SKM-1 treated with dmso at 0.1 percent for 144 hours (cell line): ENCODE results near the gene REM1.
"Not testable (repeated sequence)": the region's sequence is repeated elsewhere in the genome, so short reads cannot be mapped to it uniquely, and the experiment has no call there.

Experiments
- DNase-seq: peaks from one replicate; lab custom pipeline; 2025; ENCODE audit not compliant: unreplicated experiment; lab: John Stamatoyannopoulos, UW

Gene REM1, protein sequence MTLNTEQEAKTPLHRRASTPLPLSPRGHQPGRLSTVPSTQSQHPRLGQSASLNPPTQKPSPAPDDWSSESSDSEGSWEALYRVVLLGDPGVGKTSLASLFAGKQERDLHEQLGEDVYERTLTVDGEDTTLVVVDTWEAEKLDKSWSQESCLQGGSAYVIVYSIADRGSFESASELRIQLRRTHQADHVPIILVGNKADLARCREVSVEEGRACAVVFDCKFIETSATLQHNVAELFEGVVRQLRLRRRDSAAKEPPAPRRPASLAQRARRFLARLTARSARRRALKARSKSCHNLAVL

DNA sequence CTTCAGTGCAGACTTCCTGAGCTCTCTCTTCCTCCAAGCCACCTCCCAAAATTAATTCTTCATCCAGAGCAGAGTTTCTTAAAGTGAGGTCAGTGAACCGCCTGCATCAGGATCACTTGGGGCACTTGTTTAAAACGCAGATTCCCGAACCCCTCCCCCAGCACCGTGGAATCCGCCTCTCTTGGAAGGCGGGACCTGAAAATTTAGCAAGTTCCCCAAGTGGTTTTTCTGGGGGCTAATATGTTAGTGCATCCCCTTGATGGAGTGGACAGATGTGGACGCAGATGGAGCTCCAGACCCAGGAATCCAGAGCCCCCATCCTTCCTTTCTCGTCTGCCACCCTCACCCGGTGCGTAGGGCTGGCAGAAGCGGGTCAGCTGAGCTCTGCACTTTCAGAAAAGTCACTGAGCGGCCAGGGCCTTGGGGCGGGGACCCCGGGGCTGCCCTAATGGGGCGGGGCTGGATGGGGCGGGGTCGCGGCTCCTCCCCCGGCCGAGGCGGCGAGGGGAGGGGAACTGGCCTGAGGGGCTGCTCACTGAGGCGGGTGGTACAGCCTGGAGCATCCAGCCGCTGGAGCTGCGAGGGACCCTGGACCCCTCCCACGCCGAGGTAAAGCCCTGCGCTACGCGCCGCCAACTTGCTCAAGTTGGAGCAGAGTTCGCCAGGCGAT lies at the start of gene REM1, which contains the start of gene DEFB124:
TSS of gene REM1 (plus strand) at position 531 of the 670 bp plus-strand sequence. CDS start 1,158 bp downstream, outside the sequence.
TSS of gene DEFB124 (minus strand) at position 370 of the 670 bp plus-strand sequence. CDS start 2,114 bp downstream, outside the sequence.
- no peak for DNase-seq

DNA sequence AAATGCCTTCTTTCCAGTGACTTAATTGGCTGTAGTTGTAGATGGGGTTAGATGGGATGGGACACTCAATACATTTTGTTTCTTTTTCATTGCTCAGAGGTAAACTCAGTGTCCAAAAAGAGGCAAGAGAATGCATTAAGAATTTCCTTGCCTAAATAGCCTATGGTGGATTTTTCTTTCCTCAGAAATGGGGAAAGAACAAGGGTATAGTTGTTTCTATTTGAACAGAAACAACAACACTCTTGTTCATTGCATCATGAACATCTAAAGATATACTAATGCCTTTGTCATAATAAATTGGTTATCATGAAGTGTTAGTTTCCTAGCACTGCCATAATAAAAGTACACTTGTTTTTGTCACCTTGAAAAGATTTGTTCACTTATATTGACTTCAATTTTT lies 49.3 kb upstream of the REM1 start:
- no peak for DNase-seq

DNA sequence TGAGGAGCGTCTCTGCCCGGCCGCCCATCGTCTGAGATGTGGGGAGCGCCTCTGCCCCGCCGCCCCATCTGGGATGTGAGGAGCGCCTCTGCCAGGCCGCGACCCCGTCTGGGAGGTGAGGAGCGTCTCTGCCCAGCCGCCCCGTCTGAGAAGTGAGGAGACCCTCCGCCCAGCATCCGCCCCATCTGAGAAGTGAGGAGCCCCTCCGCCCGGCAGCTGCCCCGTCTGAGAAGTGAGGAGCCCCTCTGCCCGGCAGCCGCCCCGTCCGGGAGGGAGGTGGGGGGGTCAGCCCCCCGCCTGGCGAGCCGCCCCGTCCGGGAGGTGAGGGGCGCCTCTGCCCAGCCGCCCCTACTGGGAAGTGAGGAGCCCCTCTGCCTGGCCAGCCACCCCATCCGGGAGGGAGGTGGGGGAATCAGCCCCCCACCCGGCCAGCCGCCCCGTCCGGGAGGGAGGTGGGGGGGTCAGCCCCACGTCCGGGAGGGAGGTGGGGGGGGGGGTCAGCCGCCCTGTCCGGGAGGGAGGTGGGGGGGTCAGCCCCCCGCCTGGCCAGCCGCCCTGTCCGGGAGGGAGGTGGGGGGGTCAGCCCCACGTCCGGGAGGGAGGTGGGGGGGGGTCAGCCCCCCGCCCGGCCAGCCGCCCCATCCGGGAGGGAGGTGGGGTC lies 48.1 kb upstream of the REM1 start:
- not testable (repeated sequence) for DNase-seq

DNA sequence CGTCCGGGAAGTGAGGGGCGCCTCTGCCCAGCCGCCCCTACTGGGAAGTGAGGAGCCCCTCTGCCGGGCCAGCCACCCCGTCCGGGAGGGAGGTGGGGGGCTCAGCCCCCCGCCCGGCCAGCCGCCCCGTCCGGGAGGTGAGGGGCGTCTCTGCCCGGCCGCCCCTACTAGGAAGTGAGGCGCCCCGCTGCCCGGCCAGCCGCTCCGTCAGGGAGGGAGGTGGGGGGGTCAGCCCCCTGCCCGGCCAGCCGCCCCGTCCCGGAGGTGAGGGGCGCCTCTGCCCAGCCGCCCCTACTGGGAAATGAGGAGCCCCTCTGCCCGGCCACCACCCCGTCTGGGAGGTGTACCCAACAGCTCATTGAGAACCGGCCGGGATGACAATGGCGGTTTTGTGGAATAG lies 47.5 kb upstream of the REM1 start:
- not testable (repeated sequence) for DNase-seq

DNA sequence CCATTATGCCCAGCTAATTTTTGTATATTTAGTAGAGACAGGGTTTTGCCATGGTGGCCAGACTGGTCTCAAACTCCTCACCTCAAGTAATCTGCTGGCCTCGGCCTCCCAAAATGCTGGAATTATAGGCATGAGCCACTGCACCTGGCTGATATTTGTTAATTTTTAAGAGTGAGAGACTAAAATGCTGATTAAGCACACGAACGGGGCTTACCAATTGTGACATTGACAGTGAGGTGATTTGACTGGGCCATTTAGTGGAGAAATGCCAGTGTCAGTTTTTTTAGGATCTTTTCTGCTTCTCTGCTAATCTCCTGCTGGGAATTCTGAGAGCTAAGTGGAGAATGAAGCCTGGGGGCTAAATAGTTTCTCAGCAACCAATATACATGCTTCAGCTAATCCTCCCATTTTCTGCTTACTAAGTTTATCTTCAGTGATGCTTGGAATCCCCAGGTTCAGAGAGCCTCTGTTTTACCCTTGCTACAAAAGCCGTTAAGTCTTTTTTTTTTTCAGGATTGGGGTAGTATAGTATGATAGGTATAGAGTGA lies 44.4 kb upstream of the REM1 start:
- no peak for DNase-seq

DNA sequence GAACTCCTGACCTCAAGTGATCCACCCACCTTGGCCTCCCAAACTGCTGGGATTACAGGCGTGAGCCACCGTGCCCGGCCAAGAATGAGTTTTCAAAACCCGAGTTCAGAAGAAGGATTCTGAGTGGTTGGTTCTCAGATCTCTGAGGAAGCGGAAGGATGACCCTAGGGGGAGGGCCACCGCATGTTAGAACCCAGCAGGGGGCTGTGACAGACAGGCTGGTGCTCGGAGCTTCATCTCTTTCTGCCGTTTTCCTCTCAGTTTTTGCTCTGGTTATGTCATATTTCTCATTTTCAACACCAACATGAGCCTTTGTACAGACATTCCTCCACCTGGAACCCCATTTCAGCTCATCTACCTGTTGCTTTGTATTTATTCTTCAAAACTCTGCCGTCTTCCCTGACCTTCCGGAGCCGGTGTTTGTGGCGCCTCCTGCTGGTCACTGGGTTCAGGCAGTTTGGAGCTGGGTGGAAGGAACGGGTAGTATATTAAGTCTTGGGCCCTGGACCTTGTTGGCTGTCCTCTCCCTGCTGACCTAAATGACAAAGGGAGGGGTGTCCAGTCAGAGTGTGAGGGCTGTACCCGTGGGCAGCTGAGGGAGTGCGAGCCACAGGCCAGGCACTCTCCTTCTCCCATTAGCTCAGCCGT lies 35.0 kb upstream of the REM1 start, which contains the start of gene DEFB123:
TSS of gene DEFB123 (plus strand) at position 621 of the 648 bp plus-strand sequence. CDS start 67 bp downstream, outside the sequence.
- no peak for DNase-seq

DNA sequence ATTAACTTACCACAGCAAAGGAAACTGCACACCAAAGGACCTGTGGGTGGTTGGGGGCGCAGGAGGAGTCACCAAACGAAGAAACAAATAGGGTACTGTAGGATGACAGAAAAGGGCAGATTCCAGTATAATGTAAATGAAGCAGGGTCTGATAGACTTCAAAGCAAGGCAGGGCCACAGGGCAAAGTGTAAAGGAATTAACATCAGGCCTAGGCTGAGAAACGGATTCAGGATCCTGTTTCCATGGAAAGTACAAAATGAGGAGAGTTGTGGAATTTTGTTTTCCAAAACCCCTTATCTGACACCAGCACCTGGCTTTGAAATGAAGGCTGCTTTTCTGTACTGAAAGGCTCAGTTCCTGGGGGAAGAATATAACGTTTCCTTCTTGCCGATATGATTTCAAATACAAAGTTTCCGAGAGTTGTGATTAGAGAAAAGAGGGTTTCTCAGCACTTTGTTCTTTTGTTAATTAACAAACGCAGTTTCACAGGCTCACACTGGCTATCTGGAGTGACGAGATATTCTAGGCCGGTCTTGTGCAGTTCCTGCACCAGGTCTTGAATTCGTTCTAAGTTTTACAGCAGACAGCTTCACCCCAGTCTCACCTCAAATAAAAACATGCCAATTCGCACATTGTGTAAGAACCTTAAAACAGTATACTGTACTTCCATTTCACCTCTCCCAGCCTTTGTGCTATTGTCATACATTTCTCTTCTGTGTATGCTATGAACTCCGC lies 28.8 kb upstream of the REM1 start:
- DNase-seq: no peak

DNA sequence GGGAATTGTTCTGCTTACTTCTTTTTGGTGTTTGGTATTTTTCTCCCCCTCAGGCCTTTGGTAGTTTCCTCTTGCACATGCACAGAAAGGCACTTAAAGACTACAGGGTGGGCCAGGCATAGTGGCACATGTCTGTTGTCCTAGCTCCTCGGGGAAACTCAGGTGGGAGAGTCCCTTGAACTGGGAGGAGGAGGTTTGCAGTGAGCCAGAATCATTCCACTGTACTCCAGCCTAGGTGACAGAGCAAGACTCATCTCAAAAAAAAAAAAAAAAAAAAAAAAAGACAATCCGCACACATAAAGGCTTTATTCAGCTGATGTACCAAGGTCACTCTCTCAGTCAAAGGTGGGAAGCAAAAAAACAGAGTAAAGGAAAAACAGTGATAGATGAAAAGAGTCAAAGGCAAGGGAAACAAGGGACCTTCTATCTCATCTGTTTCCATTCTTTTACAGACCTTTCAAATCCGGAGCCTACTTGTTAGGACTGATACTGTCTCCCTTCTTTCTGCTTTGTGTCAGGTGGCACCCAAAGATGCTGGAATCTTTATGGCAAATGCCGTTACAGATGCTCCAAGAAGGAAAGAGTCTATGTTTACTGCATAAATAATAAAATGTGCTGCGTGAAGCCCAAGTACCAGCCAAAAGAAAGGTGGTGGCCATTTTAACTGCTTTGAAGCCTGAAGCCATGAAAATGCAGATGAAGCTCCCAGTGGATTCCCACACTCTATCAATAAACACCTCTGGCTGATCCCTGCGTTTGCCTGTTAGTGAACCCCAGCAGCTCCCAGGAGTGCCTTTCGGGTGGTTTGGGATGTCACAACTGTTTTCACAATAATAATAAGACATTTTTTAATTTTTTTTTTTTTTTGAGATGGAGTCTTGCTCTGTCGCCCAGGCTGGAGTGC lies 25.3 kb upstream of the REM1 start:
- DNase-seq: no peak

DNA sequence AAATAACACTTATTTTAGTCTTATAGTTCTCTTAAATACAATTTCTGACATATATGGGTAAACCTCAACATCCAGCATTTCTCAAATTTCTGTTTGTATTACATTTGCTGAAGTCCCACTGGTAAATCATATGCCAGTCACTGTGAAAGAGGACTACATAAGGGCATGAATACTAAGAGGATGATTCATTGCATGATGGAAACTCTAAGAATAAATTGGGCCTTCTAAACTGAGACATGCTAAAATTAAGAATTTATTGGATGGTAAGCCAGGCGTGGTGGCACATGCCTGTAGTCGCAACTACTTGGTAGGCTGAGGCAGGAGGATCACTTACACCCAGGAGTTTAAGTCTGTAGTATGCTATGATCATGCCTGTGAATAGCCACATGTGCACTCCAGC lies 22.5 kb upstream of the REM1 start:
- DNase-seq: no peak

DNA sequence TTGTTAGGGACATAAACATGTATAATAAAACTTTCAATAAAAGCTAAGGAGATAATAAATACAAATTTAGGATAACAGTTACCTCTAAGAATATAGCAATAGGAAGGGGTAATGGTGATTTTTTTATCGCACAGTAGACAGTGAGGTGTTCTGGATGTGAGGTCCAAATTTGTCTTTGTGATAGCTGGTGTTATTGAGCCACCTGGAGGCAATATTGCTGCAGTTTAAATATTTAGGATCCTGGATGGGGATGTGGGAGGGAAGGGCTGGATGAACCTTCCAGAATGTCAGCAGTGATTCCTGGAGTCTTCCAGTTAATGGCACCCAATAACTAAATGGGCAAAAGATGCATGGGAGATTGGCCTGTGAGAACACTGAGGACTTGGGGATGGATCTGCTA lies 20.7 kb upstream of the REM1 start:
- no peak for DNase-seq

DNA sequence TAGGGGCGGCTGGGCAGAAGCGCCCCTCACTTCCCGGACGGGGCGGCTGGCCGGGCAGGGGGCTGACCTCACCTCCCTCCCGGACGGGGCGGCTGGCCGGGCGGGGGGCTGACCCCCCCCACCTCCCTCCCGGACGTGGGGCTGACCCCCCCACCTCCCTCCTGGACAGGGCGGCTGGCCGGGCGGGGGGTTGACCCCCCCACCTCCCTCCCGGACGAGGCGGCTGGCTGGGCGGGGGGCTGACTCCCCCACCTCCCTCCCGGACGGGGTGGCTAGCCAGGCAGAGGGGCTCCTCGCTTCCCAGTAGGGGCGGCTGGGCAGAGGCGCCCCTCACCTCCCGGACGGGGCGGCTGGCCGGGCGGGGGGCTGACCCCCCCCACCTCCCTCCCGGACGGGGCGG lies 4.1 kb upstream of the REM1 start:
- not testable (repeated sequence) for DNase-seq

DNA sequence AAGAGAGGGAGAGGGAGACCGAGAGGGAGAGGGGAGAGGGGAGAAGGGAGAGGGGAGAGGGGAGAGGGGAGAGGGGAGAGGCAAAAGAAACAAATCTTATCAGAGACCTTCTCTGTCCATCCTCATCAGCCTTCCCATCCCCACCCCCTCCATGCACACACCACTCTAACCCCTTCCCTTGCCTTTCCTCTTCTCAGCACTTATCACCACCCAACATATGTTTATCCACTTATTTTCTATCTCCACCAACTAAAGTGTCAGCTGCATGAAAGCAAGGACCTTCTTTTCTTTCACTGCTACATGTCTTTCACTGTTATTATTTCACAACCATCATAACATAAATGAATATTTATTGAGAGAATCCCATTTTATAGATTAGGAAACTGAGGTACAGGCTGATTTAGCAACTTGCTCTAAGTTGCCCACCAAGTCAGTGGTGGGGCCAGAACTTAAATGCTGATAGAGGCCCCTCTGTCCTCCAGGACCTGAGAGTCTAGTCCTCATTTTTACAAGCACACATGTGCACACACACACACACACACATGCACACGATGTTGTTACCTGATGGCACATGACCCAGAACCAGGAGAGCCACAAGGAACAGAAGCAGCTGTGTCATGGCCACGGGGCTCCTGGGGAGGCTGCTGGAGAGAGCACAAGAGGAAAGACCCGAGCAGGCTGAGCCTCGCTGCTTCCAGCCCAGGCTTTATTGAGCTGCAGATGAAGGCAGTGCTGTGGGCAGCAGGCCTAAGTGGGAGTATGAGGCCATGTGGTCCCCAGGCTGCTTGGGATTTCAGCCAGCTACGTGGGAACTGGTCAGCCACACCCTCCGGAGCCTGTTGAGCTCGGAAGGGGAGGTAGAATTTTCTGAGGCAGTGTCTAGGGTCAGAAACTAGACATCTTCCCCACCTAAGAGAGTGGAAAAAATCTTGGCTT lies 2.4 kb upstream of the REM1 start:
- no peak for DNase-seq

DNA sequence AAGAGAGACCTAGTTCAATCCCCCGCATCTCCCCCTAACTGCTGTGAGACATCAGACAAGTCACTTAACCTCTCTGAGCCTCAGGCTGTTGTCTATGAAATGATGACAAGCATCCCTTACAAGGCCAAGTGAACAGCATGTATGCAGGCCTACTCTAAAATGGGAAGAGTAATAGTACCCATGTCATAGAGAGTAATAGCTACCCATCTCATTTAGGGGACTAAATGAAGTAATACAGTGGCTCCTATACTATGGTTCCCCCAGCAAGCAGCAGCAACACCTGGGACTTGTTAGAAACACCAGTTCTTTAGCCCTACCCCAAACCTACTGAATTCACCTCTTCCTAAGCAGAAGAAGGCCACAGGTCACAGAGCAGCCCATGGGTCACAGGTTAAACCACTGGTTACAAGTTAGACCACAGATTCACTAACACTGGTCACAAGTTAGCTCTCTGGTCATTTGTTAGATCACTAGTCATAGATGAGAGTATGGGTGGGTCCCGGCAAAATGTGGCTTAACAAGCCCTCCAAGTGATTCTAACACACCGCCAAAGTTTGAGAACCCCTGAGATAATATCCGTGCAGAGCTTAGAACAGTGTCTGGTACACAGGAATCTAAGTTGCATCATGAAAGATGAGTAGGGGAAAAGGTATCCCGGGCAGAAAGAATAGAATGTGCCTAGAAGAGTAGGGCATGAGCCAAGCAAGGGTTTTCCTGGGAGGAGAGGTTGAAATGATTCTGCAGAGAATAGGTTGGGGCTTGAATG lies 1.6 kb upstream of the REM1 start:
- DNase-seq: no peak

DNA sequence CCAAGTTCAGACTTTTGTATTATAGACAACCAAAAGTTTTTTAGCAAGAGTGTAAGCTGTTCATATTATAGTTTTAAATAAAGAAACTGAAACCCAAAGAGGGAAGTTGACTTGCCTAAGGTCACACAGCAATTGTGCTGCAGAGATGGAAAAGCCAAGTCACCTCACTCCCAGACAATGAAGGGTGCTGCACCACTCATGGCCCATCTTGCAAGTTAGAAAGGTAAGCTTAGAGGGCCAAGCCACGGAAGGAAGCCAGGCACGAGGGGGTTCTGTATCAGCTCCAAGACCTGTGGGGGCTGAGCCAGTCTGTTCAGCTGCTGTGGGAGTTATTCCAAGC lies 1.0 kb upstream of the REM1 start:
- DNase-seq: no peak

DNA sequence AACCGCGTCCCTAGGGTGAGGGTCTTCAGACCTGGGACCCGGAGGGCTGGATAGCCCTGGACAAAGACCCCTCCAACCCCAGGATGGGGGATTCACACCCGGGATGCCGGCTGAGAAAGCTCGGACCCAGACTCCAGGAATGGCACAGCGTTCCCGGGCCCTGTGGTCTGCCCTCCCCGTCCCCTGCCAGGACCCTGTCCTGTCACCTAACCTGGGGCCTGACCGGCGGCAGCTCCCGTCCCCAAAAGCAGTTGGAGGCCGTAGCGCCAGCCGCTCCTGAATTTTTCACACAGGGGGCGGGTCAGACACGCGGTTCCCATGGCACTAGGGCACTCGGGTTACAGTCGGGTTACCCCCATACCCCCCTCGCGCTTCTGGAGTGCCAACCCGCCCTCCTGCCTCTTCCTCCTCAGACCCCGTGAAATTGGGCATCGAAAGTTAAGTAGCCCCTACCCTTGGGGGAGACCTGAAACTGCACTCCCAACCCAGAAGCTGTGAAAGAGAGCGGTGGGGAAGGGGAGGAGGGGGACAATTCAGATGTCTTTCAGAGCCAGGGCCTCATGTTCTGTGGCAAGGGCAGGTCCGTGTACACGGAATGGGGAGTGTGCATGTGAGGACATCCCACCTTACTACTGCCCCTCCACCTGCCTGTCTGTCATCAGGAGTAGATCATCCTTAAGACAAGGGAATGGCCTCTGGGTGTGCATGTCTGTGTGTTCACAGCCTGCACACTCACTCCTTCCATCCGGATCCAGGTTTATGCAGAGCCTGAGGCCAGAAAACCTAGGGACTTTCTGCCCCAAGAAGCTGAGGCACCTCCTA lies 595 bp downstream of the REM1 start:
- DNase-seq: no peak

DNA sequence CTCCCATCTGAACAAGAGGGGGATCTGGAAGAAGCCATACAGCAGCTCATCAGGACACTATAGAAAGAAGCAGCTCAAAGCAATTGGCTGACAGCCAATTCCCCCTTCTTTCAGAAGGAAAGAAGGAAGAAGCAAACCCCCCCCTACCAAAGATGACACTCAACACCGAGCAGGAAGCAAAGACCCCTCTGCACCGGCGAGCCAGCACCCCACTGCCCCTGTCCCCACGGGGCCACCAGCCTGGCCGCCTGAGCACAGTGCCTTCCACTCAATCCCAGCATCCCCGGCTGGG lies 1.2 kb downstream of the REM1 start:
- no peak for DNase-seq

DNA sequence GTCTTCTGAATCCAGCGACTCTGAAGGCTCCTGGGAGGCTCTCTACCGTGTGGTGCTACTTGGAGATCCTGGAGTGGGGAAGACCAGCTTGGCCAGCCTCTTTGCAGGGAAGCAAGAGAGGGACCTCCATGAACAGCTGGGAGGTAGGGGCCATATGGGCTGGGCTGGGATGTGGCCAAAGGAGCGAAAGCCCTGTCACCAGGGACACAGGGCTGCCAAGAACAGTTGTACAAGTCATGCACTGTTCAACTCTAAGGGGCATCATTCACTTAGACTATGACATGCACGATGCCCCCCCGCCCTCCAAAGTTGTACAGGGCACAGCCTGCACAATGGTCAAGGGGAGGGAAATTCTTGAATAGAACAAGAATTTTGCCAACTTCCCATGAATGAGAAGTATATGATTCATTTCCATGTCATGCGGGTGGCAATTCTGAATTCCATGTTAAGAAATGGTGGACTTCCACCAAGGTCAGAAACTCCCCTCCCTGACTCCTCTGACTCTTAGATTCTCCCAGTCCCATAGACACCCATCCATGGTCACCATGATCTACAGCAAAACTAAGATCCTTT lies 1.6 kb downstream of the REM1 start:
- DNase-seq: no peak
